Neural progenitor cell (in vitro differentiated cells): ENCODE measurements around the gene AQP7.

ENCODE experiments used
- CTCF ChIP-seq: fragments of 200-600 bp; sonication (generic); IDR thresholded peaks from 2 replicates; pipeline ENCODE4 v1.5.1; 2017; ENCODE audit warnings: antibody characterized with exemption, mild to moderate bottlenecking
- EZH2 ChIP-seq: fragments of 200-600 bp; sonication (generic); IDR thresholded peaks from 2 replicates; pipeline ENCODE4 v1.6.1; 2017; ENCODE audit warnings: antibody characterized with exemption, mild to moderate bottlenecking, moderate library complexity
- EZH2phosphoT487 ChIP-seq: fragments of 200-600 bp; sonication (generic); IDR thresholded peaks from 2 replicates; pipeline ENCODE4 v1.6.1; 2017; ENCODE audit warnings: antibody characterized with exemption

GRCh38 chr9:33341182-33341581 is 61.2 kb downstream of the AQP7 start:
- no peak for TF ChIP-seq CTCF
- TF ChIP-seq EZH2 = no peak
- no peak for TF ChIP-seq EZH2phosphoT487
